ENCODE measurements around the gene CCDC158. TPM values are rescaled to one million over a fixed set of nuclear protein-coding genes. Genes with fewer than 3 reads are reported as not detected.

Gene CCDC158
- total and polyA plus RNA-seq, 2 donors (not counting 3 experiments of a cell fraction or from before 2014, with no cell fraction given), result not detected

DNA sequence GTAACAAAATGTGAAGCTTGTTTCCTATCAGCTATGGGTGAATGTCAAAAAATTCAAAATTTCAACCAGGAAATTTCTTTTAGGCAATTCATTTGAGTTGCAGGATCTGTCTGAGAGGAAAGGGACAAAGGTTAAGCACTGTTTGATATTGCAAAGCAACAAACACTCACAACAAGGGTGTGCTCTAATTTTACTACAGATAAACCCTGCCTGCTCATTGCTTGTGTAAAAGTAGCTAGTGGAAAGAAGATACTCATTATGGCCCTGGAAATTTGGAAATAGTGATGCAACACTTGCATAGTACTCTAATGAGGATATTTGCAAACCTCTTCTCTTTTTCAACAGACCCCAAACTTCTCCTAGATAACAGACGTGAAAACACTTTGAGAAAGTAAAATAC is 142.4 kb downstream of the CCDC158 start:
- CTCF ChIA-PET, result interaction anchor here (1.1 to 4.4 kb wide), 5 partner anchors 8 to 99 kb away, joined by 3 to 16 read pairs (median 4); no protein-coding TSS in a partner anchor
- H3K9ac ChIP-seq (replicated peaks; ENCODE audit: extremely low read depth, insufficient read depth, low read length), result no peak overlapping the region
- no peak overlapping the region for H3K4me3 ChIP-seq (replicated peaks in 1 of 3; ENCODE audit: insufficient read depth in 1 of 3, low read depth in 1 of 3, low read length in 3 of 3)
- BruUV-seq (replicated peaks), result no TSS peak
- H3K27me3 ChIP-seq (ENCODE audit: control insufficient read depth in 2 of 2, insufficient read depth in 2 of 2, low read length in 2 of 2), result peaks cover 3 to 11% of the 10 kb centered on the region in 2 experiments
- no peak overlapping the region for H3K27ac ChIP-seq (ENCODE audit: insufficient read depth, low read depth, low read length)
- H3K4me1 ChIP-seq (ENCODE audit: control insufficient read depth, extremely low read depth, insufficient read depth, low read length), result no peaks in the 10 kb centered on the region
- H3K36me3 ChIP-seq (ENCODE audit: control insufficient read depth in 2 of 2, extremely low read depth in 1 of 2, insufficient read depth in 2 of 2, low read length in 2 of 2), result no peaks in the 10 kb centered on the region
- H3K79me2 ChIP-seq (ENCODE audit: control insufficient read depth, insufficient read depth, low read length), result no peaks in the 10 kb centered on the region
- intact Hi-C loops (cut with micrococcal nuclease), result no loop called here
- H3K9me1 ChIP-seq (replicated peaks; ENCODE audit: control insufficient read depth, extremely low read depth, insufficient read depth, low read length), result no peaks in the 10 kb centered on the region
- H3K9me3 ChIP-seq (replicated peaks; ENCODE audit: control insufficient read depth, insufficient read depth, low read length), result no peaks in the 10 kb centered on the region
- no peak overlapping the region for H2AFZ ChIP-seq (ENCODE audit: low read depth, low read length)
- POLR2A ChIA-PET, result no interaction called here
- DNase-seq (ENCODE audit: low read depth, low spot score), result no peak
- no peak overlapping the region for H3K4me2 ChIP-seq (ENCODE audit: insufficient read depth, low read length)
- TF ChIP-seq MYC (IDR thresholded peaks at IDR 0.05; ENCODE audit: low read depth, low read length) (no peak), FOS (IDR thresholded peaks at IDR 0.05; ENCODE audit: borderline replicate concordance, insufficient read depth, low read length) (no peak)
- H4K20me1 ChIP-seq (replicated peaks; ENCODE audit: control insufficient read depth, extremely low read depth, insufficient read depth, low read length), result no peaks in the 10 kb centered on the region
- no peak for FAIRE-seq
- dilution Hi-C loops (cut with MboI; ENCODE audit: extremely low pct_ligation_motif_present, low sequenced_read_pairs), result no loop called here

GRCh38 chr4:76277667-76278066 is 143.3 kb downstream of the CCDC158 start:
- Histone ChIP-seq H3K4me3 (replicated peaks in 1 of 3; ENCODE audit: insufficient read depth in 1 of 3, low read depth in 1 of 3, low read length in 3 of 3) (no peak overlapping the region), H2AFZ (ENCODE audit: low read depth, low read length) (no peak overlapping the region), H3K27ac (ENCODE audit: insufficient read depth, low read depth, low read length) (no peak overlapping the region), H3K4me1 (ENCODE audit: control insufficient read depth, extremely low read depth, insufficient read depth, low read length) (no peaks in the 10 kb centered on the region), H3K9ac (replicated peaks; ENCODE audit: extremely low read depth, insufficient read depth, low read length) (no peak overlapping the region), H4K20me1 (replicated peaks; ENCODE audit: control insufficient read depth, extremely low read depth, insufficient read depth, low read length) (no peaks in the 10 kb centered on the region), H3K36me3 (ENCODE audit: control insufficient read depth in 2 of 2, extremely low read depth in 1 of 2, insufficient read depth in 2 of 2, low read length in 2 of 2) (no peaks in the 10 kb centered on the region), H3K4me2 (ENCODE audit: insufficient read depth, low read length) (no peak overlapping the region), H3K27me3 (ENCODE audit: control insufficient read depth in 2 of 2, insufficient read depth in 2 of 2, low read length in 2 of 2) (peaks cover 5 to 15% of the 10 kb centered on the region in 2 experiments), H3K9me3 (replicated peaks; ENCODE audit: control insufficient read depth, insufficient read depth, low read length) (no peaks in the 10 kb centered on the region), H3K79me2 (ENCODE audit: control insufficient read depth, insufficient read depth, low read length) (no peaks in the 10 kb centered on the region), H3K9me1 (replicated peaks; ENCODE audit: control insufficient read depth, extremely low read depth, insufficient read depth, low read length) (no peaks in the 10 kb centered on the region)
- CTCF ChIA-PET, result interaction anchor here (2.8 to 4.4 kb wide), 2 partner anchors 98 to 100 kb away, joined by 13 to 16 read pairs; no protein-coding TSS in a partner anchor
- dilution Hi-C loops (cut with MboI; ENCODE audit: extremely low pct_ligation_motif_present, low sequenced_read_pairs), result no loop called here
- POLR2A ChIA-PET, result no interaction called here
- intact Hi-C loops (cut with micrococcal nuclease), result no loop called here
- TF ChIP-seq FOS (IDR thresholded peaks at IDR 0.05; ENCODE audit: borderline replicate concordance, insufficient read depth, low read length) (no peak), POLR2A (IDR thresholded peaks at IDR 0.05; ENCODE audit: low read depth, low read length) (no peak), EZH2 (IDR thresholded peaks at IDR 0.05; ENCODE audit: borderline replicate concordance, low read depth, low read length, severe bottlenecking) (no peak), GATA2 (IDR thresholded peaks at IDR 0.05; ENCODE audit: insufficient read depth, insufficient read length, low read depth, low read length) (no peak), MYC (IDR thresholded peaks at IDR 0.05; ENCODE audit: low read depth, low read length) (no peak), JUN (IDR thresholded peaks at IDR 0.05; ENCODE audit: borderline replicate concordance, insufficient read depth, insufficient read length, low read depth) (no peak), POLR2AphosphoS5 (IDR thresholded peaks at IDR 0.05; ENCODE audit: insufficient read depth, low read depth, low read length) (no peak)
- TF ChIP-seq, protein P1, sequence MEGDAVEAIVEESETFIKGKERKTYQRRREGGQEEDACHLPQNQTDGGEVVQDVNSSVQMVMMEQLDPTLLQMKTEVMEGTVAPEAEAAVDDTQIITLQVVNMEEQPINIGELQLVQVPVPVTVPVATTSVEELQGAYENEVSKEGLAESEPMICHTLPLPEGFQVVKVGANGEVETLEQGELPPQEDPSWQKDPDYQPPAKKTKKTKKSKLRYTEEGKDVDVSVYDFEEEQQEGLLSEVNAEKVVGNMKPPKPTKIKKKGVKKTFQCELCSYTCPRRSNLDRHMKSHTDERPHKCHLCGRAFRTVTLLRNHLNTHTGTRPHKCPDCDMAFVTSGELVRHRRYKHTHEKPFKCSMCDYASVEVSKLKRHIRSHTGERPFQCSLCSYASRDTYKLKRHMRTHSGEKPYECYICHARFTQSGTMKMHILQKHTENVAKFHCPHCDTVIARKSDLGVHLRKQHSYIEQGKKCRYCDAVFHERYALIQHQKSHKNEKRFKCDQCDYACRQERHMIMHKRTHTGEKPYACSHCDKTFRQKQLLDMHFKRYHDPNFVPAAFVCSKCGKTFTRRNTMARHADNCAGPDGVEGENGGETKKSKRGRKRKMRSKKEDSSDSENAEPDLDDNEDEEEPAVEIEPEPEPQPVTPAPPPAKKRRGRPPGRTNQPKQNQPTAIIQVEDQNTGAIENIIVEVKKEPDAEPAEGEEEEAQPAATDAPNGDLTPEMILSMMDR (IDR thresholded peaks at IDR 0.05; ENCODE audit: extremely low read depth in 1 of 2, insufficient read depth in 1 of 2, low read depth in 1 of 2, low read length in 2 of 2), result no peak
- TF ChIP-seq, protein P2, sequence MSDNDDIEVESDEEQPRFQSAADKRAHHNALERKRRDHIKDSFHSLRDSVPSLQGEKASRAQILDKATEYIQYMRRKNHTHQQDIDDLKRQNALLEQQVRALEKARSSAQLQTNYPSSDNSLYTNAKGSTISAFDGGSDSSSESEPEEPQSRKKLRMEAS (IDR thresholded peaks at IDR 0.05; ENCODE audit: insufficient read depth, insufficient read length), result no peak
- FAIRE-seq, result no peak
- DNase-seq (ENCODE audit: low read depth, low spot score), result no peak
- no TSS peak for BruUV-seq (replicated peaks)

Data from endothelial cell of umbilical vein (primary cell).